GM12878 (cell line): Measurements from ENCODE around the gene USP16. TPM values are rescaled to one million over a fixed set of nuclear protein-coding genes. Genes with fewer than 3 reads are reported as not detected.

Experiments used
- ASH2L ChIP-seq: fragments of 300-600, 200-600 bp; sonication (generic); IDR thresholded peaks from 2 replicates; pipeline ENCODE4 v1.6.1; 2017; ENCODE audit warnings: low read depth, mild to moderate bottlenecking, borderline replicate concordance
- BMI1 ChIP-seq: fragments of 450-650 bp; IDR thresholded peaks from 2 replicates; pipeline ENCODE4 v1.6.1; 2016; ENCODE audit warnings: mild to moderate bottlenecking, moderate library complexity, borderline replicate concordance
- BRCA1 ChIP-seq: IDR thresholded peaks from 2 replicates; pipeline ENCODE4 v1.6.1; 2011; ENCODE audit warnings: low read depth, low read length, improper control_type of control experiment
- CHD1 ChIP-seq: IDR thresholded peaks from 2 replicates; pipeline ENCODE4 v1.6.1; 2012; ENCODE audit warnings: low read depth, low read length, improper control_type of control experiment
- CREB1 ChIP-seq: IDR thresholded peaks from 2 replicates; pipeline ENCODE4 v1.6.1; 2012; ENCODE audit warnings: low read depth, mild to moderate bottlenecking, inconsistent platforms
- E4F1 ChIP-seq: fragments of 450-650 bp; IDR thresholded peaks from 2 replicates; pipeline ENCODE4 v1.6.1; 2018; ENCODE audit warnings: borderline replicate concordance, mild to moderate bottlenecking; ENCODE audit not compliant: partially characterized antibody
- ESRRA ChIP-seq: IDR thresholded peaks from 2 replicates; pipeline ENCODE4 v1.6.1; 2012; ENCODE audit warnings: mild to moderate bottlenecking, low read length, improper control_type of control experiment
- EZH2 ChIP-seq: IDR thresholded peaks from 2 replicates; pipeline ENCODE4 v1.6.1; 2012; ENCODE audit warnings: low read depth, mild to moderate bottlenecking, control low read depth, inconsistent platforms, low read length, borderline replicate concordance; ENCODE audit not compliant: control insufficient read depth
- GATAD2B ChIP-seq: fragments of 450-650 bp; conservative IDR thresholded peaks from 2 replicates; pipeline ENCODE4 v1.6.1; 2017; ENCODE audit warnings: low read depth, mild to moderate bottlenecking, moderate library complexity
- IRF3 ChIP-seq: fragments of 450-650 bp; IDR thresholded peaks from 2 replicates; pipeline ENCODE4 v1.6.1; 2014; ENCODE audit warnings: mild to moderate bottlenecking
- JUNB ChIP-seq: IDR thresholded peaks from 2 replicates; pipeline ENCODE4 v1.6.1; 2016; ENCODE audit warnings: antibody characterized with exemption, mild to moderate bottlenecking
- MTA3 ChIP-seq: IDR thresholded peaks from 2 replicates; pipeline ENCODE4 v1.6.1; 2012; ENCODE audit warnings: low read length, inconsistent platforms, borderline replicate concordance
- MYC ChIP-seq: IDR thresholded peaks from 2 replicates; pipeline ENCODE4 v1.6.1; 2011; ENCODE audit warnings: mild to moderate bottlenecking, low read length, moderate library complexity, inconsistent platforms; ENCODE audit not compliant: insufficient read depth, insufficient replicate concordance, insufficient read length, severe bottlenecking
- NFYA ChIP-seq: IDR thresholded peaks from 2 replicates; pipeline ENCODE4 v1.6.1; 2011; ENCODE audit warnings: low read depth, mild to moderate bottlenecking, low read length, improper control_type of control experiment, borderline replicate concordance
- NFYB ChIP-seq: IDR thresholded peaks from 2 replicates; pipeline ENCODE4 v1.6.1; 2011; ENCODE audit warnings: low read depth, mild to moderate bottlenecking, low read length, improper control_type of control experiment, moderate library complexity; ENCODE audit not compliant: insufficient read depth
- PBX3 ChIP-seq: IDR thresholded peaks from 2 replicates; pipeline ENCODE4 v1.6.1; 2011; ENCODE audit warnings: mild to moderate bottlenecking, low read depth, low read length, moderate library complexity; ENCODE audit not compliant: insufficient replicate concordance
- POLR2A ChIP-seq: IDR thresholded peaks from 2 replicates; pipeline ENCODE4 v1.6.1; 2011; ENCODE audit warnings: low read depth, mild to moderate bottlenecking, low read length
- RELB ChIP-seq: fragments of 450-650 bp; IDR thresholded peaks from 2 replicates; pipeline ENCODE4 v1.6.1; 2017; ENCODE audit warnings: low read depth, mild to moderate bottlenecking, moderate library complexity
- SMC3 ChIP-seq: IDR thresholded peaks from 2 replicates; pipeline ENCODE4 v1.6.1; 2011; ENCODE audit warnings: low read length, improper control_type of control experiment, borderline replicate concordance
- TBL1XR1 ChIP-seq: IDR thresholded peaks from 2 replicates; pipeline ENCODE4 v1.6.1; 2012; ENCODE audit warnings: low read depth, low read length, improper control_type of control experiment
- TCF3 ChIP-seq: IDR thresholded peaks from 2 replicates; pipeline ENCODE4 v1.6.1; 2012; ENCODE audit warnings: low read depth, mild to moderate bottlenecking, low read length, borderline replicate concordance; ENCODE audit not compliant: insufficient read depth
- ZNF217 ChIP-seq: fragments of 450-650 bp; IDR thresholded peaks from 2 replicates; pipeline ENCODE4 v1.6.1; 2017; ENCODE audit warnings: antibody characterized with exemption, mild to moderate bottlenecking
- polyA plus RNA-seq, 11 experiments: library from polyadenylated mRNA; depleted of rRNA in 4 of 11; unstranded in 6 of 11; stranded (reverse) in 5 of 11; fragments of >200 nt; fragmentation: Nextera tagmentation in 4 of 11; fragmentation: Illumina TruSeq in 1 of 11; extraction: Ambion mirVana in 4 of 11; extraction: Trizol in 1 of 11; gene quantifications; 1 replicate in 1 of 11; 2 replicates in 10 of 11; pipeline versions ENCODE4 v1.2.1 to v1.2.3, GENCODE V29; 2011 to 2016; ENCODE audit warnings: inconsistent platforms in 2 of 11, missing spikeins in 2 of 11, low read depth in 1 of 11
- total RNA-seq, 4 experiments: library from RNA; depleted of rRNA in 3 of 4; stranded (reverse); fragments of >200 nt in 3 of 4; fragmentation: Illumina TruSeq in 1 of 4; extraction: Trizol in 1 of 4; gene quantifications; 2 replicates each; pipeline versions ENCODE4 v1.2.1 to v1.2.3, GENCODE V29; 2013 to 2021

USP16 gene
- total and polyA plus RNA-seq, 10 of the 15 experiments (the other 5 are each of a cell fraction or from before 2014, with no cell fraction given) = 29.5 to 68.7 (median 52.3) TPM

GRCh38 chr21:28992526-28993292 is 31.8 kb upstream of the USP16 start, which contains the start of gene LTN1 (continued):
- TF ChIP-seq E4F1 = peak; percentile 85
- TF ChIP-seq NFYA = peak; percentile 66; the same call in 1 of the 2 replicates
- TF ChIP-seq SMC3 = no peak
- TF ChIP-seq CHD1 = peak; percentile 44; the same call in 1 of the 2 replicates
- peak; percentile 86 for TF ChIP-seq POLR2A
- no peak for TF ChIP-seq MTA3
- peak; percentile 84 for TF ChIP-seq IRF3
- peak; percentile 89; the same call in 1 of the 2 replicates for TF ChIP-seq ASH2L
- peak; percentile 97 for TF ChIP-seq CREB1
- peak; percentile 95 for TF ChIP-seq PBX3
- no peak for TF ChIP-seq MYC
- TF ChIP-seq TCF3 = peak; percentile 73
- TF ChIP-seq EZH2 = no peak
- no peak for TF ChIP-seq BMI1
- no peak for TF ChIP-seq BRCA1
- peak; percentile 86 for TF ChIP-seq RELB
- no peak; the same call in 1 of the 2 replicates for TF ChIP-seq JUNB
- TF ChIP-seq ZNF217 = no peak
- no peak for TF ChIP-seq ESRRA
- TF ChIP-seq NFYB = peak; percentile 95
- TF ChIP-seq GATAD2B = no peak; the same call in 1 of the 2 replicates
- TF ChIP-seq TBL1XR1 = no peak
